Stimulated activated CD4-positive, alpha-beta T cell treated with anti-CD3 and anti-CD28 coated beads, Interleukin-1b, Interleukin-23, amount 100 ng/mL, for 4 hours (primary cell): ENCODE measurements around the gene NECTIN1.

ENCODE experiments used
- DNase-seq, 2 donors: peaks; one replicate each; pipeline ENCODE4 v3.0.0-alpha.2; 2020; ENCODE audit warnings: low read depth in 2 of 2

NECTIN1 gene

DNA sequence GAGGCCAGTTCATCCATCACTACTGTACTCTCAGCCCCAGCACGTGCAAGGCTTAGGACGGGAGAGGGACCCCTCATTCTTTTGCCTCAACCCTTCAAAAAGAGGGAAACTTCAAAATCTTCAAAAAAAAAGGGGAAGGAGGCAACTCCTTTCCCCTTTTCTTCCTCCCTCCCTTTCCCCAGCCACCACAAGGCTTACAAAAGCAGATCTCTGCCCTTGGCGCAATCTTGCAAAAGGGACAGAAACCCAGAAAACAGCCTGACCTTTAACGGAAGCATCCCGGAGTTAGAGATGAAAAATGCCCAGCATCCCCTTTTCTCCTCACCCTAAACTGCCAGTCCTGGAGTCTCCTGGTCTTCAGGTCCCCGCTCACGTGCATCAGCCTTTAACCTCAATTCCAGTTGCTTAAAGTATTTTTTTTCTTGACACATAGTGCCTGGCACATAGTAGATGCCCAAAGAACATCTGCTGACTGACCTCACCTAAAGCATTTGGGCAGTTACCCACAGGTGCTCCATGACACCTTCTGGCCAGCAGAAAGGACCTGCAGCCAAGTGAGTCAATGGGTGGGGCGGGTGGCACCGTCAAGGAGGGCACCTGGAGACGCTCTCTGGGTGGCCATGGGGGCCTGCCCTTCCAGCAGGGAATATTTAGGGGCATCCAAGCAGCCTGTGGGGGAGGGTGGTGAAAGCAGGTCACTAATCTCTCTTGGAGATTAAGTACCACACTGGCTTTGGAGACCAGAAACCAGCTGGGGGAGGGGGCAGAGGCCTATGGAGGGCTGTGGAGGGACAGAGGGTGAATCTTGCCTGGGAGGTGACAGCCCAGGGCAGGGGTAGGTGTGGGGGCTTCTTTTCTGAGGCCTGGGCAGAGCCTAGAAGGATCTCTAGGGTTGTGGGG is 16.3 kb downstream of the NECTIN1 start:
- DNase-seq, result no peak

- DNase-seq, result no peak
These were observed 17.0 kb downstream of the NECTIN1 start for GRCh38 chr11:119712006-119712405.

DNA sequence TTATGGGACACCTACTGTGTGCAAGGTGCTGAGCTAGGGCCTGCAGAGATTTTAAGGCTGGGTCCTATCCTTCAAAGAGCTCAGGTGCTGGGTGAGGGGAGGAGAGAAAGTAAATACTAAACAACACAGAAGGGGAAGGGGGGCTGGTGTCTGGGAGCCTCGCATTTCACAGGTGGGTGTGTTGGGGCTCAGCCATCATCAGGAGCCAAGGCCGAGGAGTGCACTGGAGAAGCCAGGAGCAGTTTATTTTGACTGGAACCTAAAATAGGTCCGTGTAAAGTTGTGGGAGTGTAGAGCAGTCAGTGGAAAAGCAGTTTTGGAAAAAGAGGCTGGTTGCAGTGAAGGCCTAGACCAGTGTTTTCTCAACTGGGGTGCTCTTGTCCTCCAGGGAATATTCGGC is 17.5 kb downstream of the NECTIN1 start:
- no peak for DNase-seq

DNA sequence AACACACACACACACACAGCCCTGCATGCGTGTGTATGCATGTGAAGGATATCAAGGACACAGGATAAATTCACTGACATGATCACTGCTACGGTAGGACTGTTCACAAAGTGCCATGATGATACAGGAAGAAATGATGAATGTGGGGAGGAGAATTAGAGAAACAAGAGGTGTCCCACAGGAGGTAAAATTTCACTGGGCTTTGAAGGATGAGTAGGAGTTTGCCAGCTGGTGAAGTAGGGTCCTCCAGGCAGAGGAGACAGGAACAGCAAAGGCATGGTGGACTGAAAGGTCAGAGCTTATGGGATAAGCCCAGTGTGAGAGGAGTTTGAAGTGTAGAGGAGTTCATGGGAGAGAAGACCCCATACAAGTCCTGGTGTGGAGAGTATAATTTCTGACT is 18.6 kb downstream of the NECTIN1 start:
- no peak for DNase-seq

DNA sequence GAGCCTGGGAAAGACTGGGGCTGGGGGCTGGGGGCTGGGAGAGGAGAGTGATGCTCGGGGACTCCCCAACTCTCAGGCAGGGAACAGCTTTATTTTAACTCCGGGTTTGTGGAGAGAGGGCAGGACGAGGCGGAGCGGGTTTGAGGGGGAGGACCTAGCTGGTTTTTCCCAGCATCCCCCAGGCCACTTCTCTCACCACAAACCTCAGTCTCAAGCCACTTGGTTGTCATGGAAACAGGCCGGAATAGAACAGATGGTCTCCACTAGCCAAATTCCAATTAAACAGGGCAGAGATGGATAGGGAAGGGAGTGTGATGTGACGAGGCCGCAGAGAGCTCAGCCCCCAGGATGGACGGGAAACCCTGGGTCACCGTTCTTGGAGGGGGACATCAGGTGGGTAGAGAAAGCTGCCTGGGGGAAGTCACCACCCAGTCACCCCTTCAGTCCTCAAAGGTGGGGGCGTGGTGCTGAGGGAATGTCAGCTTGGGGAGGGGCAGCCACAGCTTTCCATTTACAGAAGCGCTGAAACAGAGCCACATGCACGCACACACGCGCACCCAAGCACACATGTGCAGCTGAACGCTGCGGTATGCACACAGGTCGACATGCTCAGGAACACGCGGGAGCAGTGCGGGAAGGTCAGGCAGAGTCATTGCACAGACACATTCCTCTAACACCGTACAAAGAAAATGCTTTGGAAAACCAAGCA is 19.2 kb downstream of the NECTIN1 start:
- no peak for DNase-seq

DNA sequence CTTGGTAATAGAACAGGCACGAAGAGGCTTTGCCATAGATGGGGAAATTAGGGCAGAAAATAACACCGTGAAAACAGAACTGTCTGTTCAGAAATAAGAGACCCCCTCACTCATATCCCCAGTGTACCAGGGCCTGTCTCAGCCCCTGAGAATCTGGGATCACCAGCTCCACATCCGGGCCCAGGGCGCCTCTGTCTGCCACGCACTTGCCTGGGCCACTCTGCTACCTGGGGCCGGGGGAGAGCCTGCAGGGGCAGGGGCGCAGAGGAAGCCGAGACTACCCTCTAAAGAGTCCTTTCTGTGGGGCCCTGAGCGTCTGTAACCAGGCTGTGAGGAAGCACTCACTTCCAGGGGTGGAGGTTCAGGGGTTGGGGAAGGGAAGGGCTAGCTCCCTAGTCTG is 19.8 kb downstream of the NECTIN1 start:
- no peak for DNase-seq

GRCh38 chr11:119708384-119708783 is 20.6 kb downstream of the NECTIN1 start:
- DNase-seq, result no peak

- DNase-seq, result no peak
These were observed 22.1 kb downstream of the NECTIN1 start for GRCh38 chr11:119706887-119707286.

GRCh38 chr11:119706029-119706428 is 23.0 kb downstream of the NECTIN1 start:
- DNase-seq, result no peak

- DNase-seq, result no peak
These were observed 23.6 kb downstream of the NECTIN1 start for GRCh38 chr11:119705362-119705761.

- DNase-seq, result no peak
These were observed 24.2 kb downstream of the NECTIN1 start for GRCh38 chr11:119704849-119705248.

- no peak for DNase-seq
These were observed 27.1 kb downstream of the NECTIN1 start for GRCh38 chr11:119701591-119702549.

DNA sequence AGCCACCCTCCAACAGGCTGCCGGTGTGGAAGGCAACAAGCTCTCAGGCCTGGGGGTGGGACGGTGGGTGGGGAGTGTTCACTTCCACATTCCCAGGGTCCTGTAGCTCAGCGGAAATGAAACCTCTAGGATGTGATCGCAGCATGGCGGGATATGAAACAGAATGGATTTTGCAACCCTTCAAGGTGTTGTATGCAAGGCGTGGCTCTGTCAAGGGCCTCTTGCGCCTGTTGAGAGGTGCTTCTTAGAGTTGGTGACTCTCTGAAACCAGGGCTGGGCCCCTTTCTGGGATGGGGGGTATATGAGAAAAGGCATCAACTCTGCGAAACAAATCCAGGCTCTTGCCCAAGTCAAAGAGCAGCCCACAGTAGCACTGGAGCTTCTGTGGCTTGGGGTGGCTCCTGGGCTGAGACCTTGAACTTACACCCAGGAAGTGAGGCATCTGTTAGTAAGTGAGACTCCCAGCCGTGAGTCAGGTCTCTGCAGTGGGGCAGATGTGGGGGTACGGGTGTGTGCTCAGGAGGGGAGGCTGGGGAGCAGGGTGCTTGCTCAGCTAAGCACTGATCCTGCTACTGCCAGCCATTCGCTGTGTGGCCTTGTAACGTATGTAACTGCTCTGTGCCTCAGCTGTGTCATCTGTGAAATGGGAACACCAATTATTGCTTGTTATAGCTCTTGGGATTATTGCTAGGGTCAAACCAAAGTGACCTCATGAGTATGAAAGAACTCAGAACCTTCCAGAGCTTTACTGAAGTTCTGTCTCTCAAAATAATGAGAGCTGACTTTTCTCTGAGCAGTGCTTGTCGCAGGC is 28.3 kb downstream of the NECTIN1 start:
- no peak for DNase-seq

DNA sequence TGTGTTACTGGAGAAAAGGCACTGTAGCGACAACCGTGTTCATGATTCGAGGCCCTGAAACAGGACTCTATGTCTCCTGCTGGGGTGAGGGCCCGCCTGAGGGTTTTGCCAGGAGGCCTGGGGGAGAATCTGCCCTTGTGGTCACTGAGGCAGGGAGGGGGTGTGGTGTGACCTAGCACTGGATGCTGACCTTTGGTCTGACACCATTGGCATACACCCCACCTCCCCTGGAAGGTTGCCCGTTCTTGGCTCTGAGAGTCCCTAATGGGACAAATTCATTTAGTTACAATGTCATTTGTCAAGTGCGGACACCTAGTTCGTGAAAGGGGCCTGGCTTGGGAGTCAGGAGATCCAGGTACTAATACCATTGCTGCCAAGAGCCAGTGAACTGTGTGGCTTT is 29.0 kb downstream of the NECTIN1 start:
- no peak for DNase-seq

- no peak for DNase-seq
These were observed 29.8 kb downstream of the NECTIN1 start for GRCh38 chr11:119699227-119699626.

- no peak for DNase-seq
These were observed 31.1 kb downstream of the NECTIN1 start for GRCh38 chr11:119697882-119698281.

- no peak for DNase-seq
These were observed 31.6 kb downstream of the NECTIN1 start for GRCh38 chr11:119697445-119697844.

DNA sequence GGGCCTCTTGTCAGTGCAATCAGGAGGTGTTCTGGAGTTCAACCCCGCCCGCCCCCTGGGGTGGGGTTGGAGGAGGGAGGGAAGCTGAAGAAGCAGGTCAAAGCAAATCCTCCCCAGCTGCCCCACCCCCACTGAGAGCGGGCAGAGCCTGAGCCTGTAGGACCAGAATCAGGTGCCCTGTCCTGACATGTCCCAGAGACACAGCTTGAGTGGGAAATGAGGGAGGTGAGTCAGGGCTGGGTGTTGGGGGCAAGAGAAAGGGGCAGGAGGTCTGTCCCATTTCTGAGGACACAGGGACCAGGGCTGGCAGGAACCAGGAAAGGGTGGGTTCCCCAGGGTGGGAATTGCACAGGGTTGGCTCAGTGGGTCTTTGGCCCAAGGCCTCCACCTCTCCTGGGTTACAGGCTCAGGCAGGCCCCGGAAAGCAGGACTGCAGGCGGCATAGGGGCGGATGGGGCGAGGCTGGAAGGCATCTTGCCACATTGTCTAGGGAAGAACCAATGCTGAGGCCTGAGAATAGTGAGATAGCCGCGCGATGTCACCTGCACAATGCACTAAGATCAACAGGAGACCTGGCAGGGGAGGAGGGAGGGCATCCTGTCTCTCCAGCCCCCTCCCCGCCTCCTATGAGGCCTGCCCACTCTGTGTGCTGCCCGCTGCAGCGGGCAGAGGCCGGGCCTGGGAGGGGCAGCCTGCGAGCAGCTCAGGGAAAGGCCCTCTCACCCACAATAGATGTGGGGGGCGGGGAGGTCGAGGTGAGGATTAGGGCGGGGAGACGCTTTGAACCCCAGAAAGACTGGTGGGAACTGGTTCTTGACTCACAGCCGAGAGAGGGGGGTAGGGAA is 32.4 kb downstream of the NECTIN1 start:
- DNase-seq, result no peak

- DNase-seq, result no peak
These were observed 34.7 kb downstream of the NECTIN1 start for GRCh38 chr11:119694334-119694733.

DNA sequence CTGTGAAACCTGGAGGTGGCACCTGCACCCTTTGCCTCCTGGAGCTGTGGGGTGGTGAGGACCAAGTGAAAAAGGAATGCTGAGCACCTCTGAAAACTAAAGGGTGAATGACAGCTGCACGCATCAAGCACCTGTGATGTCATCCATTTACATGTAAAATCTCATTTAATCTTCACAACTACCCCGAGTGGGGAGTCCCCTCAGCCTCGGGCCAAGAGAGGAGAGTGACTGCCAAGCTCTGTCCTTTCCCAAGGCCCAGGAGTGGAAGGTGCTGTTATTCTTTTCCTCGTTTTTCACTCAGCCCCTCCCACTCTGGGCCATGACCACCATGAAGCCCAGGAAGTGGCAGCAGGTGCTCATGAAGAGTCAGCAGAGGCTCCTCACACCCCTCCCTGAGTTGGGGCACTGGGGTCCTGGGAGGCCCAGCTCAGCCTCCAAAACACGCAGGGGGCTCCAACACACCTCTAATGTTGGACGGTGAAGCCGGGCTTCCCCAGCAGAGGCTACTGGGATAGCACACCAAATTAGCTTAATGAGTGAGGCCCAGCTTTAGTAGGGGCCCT is 35.7 kb downstream of the NECTIN1 start:
- no peak for DNase-seq
